Central memory CD8-positive, alpha-beta T cell (primary cell): Measurements from ENCODE around the gene TDRD15.
"Not testable (repeated sequence)": the region's sequence is repeated elsewhere in the genome, so short reads cannot be mapped to it uniquely, and the experiment has no call there.

Experiments used
- ATAC-seq: fragments of 150-1000 bp; cut with Tn5 transposase; replicated peaks from 2 replicates; pipeline ENCODE4 v1.10.0; 2022; ENCODE audit warnings: mild to moderate bottlenecking, moderate FRiP score, moderate number of reproducible peaks; ENCODE audit not compliant: poor library complexity, severe bottlenecking; ENCODE audit errors: extremely low read depth
- DNase-seq, 2 donors: peaks; one replicate each; pipeline ENCODE4 v3.0.0; 2021; ENCODE audit warnings: low spot score in 2 of 2
- H3K27ac Mint-ChIP-seq: one replicate; pipeline ENCODE4 v1.8.0; 2022; ENCODE audit warnings: low read depth, mild to moderate bottlenecking, moderate library complexity, mixed read lengths
- H3K27me3 Mint-ChIP-seq: one replicate; pipeline ENCODE4 v1.8.0; 2022; ENCODE audit warnings: mixed read lengths
- H3K36me3 Mint-ChIP-seq: one replicate; pipeline ENCODE4 v1.8.0; 2022; ENCODE audit warnings: mild to moderate bottlenecking, moderate library complexity, mixed read lengths; ENCODE audit not compliant: insufficient read depth
- H3K4me1 Mint-ChIP-seq: one replicate; pipeline ENCODE4 v1.8.0; 2022; ENCODE audit warnings: mixed read lengths
- H3K4me3 Mint-ChIP-seq: one replicate; pipeline ENCODE4 v1.8.0; 2022; ENCODE audit warnings: mild to moderate bottlenecking, moderate library complexity, mixed read lengths
- H3K9me3 Mint-ChIP-seq: one replicate; pipeline ENCODE4 v1.8.0; 2022; ENCODE audit warnings: mixed read lengths

Gene TDRD15

DNA sequence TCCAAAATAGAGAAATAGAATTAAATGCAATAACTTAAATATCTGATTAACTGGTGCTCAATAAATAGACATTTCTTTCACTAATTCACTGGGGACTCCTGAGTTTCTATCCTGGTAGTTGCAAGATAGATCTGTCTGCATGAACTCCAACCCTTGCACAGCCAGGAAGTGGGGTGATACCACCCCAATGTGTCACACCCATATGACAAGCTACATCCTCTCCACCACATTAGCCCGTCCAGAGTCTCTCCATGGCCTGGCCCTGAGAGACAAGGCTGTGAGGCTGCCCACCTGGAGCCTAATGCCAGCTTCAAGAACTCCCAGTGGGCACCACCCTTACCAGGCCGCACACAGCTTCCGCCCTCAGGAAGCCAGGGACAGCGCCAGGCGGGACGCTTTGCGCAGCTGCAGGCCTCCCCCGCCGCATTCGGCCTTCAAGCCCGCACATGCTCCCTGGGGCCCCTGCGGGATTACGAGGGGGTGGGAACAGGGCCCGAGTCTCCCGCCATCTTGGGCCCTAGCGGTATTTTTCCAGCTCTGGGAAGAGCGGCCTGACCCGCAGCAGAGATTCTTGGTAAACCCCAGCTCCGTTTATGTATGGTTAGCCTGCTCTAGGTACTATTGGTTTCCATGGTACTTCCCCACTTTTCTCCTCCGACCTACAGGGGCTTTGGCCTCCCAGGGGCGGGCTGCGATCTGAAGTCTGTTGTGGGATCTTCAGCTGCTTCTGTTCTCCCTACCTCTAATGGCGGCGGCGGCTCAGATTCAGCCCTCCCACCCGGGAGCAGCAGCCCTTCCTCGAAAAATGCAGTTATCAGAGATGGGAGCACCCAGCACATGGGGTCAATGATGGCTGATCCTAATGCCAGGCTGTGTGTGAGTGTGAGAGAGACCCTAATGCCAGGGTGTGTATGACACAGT, at the start of gene TDRD15:
TDRD15 (plus strand) TSS at position 496 of the 921 bp plus-strand sequence. CDS start 13,500 bp downstream, outside the sequence.
- H3K27me3 Mint-ChIP-seq = no peaks in the 10 kb centered on the region
- no peaks in the 10 kb centered on the region for H3K4me1 Mint-ChIP-seq
- H3K9me3 Mint-ChIP-seq = no peaks in the 10 kb centered on the region
- no peak within 1 kb of the TSS for H3K4me3 Mint-ChIP-seq
- no peaks in the 10 kb centered on the region for H3K36me3 Mint-ChIP-seq
- H3K27ac Mint-ChIP-seq = no peak within 1 kb of the TSS
- ATAC-seq (no peak), DNase-seq (no peak)

GRCh38 chr2:21078296-21078695, 45.5 kb upstream of the TDRD15 start:
- no peak for ATAC-seq
- peaks cover 5% of the 10 kb centered on the region for H3K9me3 Mint-ChIP-seq
- DNase-seq = no peak
- H3K27ac Mint-ChIP-seq = no peak overlapping the region
- H3K36me3 Mint-ChIP-seq = no peaks in the 10 kb centered on the region
- no peaks in the 10 kb centered on the region for H3K4me1 Mint-ChIP-seq
- no peaks in the 10 kb centered on the region for H3K27me3 Mint-ChIP-seq
- H3K4me3 Mint-ChIP-seq = no peak overlapping the region

GRCh38 chr2:21083482-21083881, 40.3 kb upstream of the TDRD15 start:
- H3K27ac Mint-ChIP-seq = no peak overlapping the region
- DNase-seq = no peak
- no peak overlapping the region for H3K4me3 Mint-ChIP-seq
- no peaks in the 10 kb centered on the region for H3K36me3 Mint-ChIP-seq
- H3K4me1 Mint-ChIP-seq = no peaks in the 10 kb centered on the region
- H3K27me3 Mint-ChIP-seq = no peaks in the 10 kb centered on the region
- H3K9me3 Mint-ChIP-seq = peaks cover under 1% of the 10 kb centered on the region
- ATAC-seq = no peak

- Mint-ChIP-seq H3K4me3 (no peak overlapping the region), H3K27me3 (no peaks in the 10 kb centered on the region), H3K36me3 (no peaks in the 10 kb centered on the region), H3K4me1 (no peaks in the 10 kb centered on the region), H3K27ac (no peak overlapping the region), H3K9me3 (no peaks in the 10 kb centered on the region)
- DNase-seq = no peak
- ATAC-seq = no peak
Observed at GRCh38 chr2:21084401-21084800, 39.4 kb upstream of the TDRD15 start.

- Mint-ChIP-seq H3K27ac (no peak overlapping the region), H3K27me3 (peaks cover 3% of the 10 kb centered on the region), H3K4me1 (no peaks in the 10 kb centered on the region), H3K9me3 (peaks cover 5% of the 10 kb centered on the region), H3K4me3 (no peak overlapping the region), H3K36me3 (no peaks in the 10 kb centered on the region)
- no peak for DNase-seq
- no peak for ATAC-seq
Observed at GRCh38 chr2:21092308-21092869, 31.4 kb upstream of the TDRD15 start.

GRCh38 chr2:21095178-21095577, 28.6 kb upstream of the TDRD15 start:
- no peak for ATAC-seq
- Mint-ChIP-seq H3K36me3 (no peaks in the 10 kb centered on the region), H3K4me3 (no peak overlapping the region)

GRCh38 chr2:21095714-21096113, 28.1 kb upstream of the TDRD15 start:
- peaks cover 10% of the 10 kb centered on the region for H3K27me3 Mint-ChIP-seq
- H3K27ac Mint-ChIP-seq = no peak overlapping the region
- H3K36me3 Mint-ChIP-seq = no peaks in the 10 kb centered on the region

More at GRCh38 chr2:21095178-21095577, 28.6 kb upstream of the TDRD15 start:
- H3K27ac Mint-ChIP-seq = no peak overlapping the region
- no peaks in the 10 kb centered on the region for H3K4me1 Mint-ChIP-seq
- peaks cover 10% of the 10 kb centered on the region for H3K27me3 Mint-ChIP-seq
- no peak for DNase-seq
- peaks cover 5% of the 10 kb centered on the region for H3K9me3 Mint-ChIP-seq

GRCh38 chr2:21096458-21096857, 27.3 kb upstream of the TDRD15 start:
- Mint-ChIP-seq H3K9me3 (peaks cover 5% of the 10 kb centered on the region), H3K27me3 (peaks cover 10% of the 10 kb centered on the region), H3K27ac (no peak overlapping the region), H3K4me3 (no peak overlapping the region), H3K36me3 (no peaks in the 10 kb centered on the region), H3K4me1 (no peaks in the 10 kb centered on the region)
- DNase-seq (no peak), ATAC-seq (no peak)

More at GRCh38 chr2:21095714-21096113, 28.1 kb upstream of the TDRD15 start:
- no peak for ATAC-seq
- Mint-ChIP-seq H3K9me3 (peaks cover 5% of the 10 kb centered on the region), H3K4me1 (no peaks in the 10 kb centered on the region), H3K4me3 (no peak overlapping the region)
- DNase-seq = no peak

GRCh38 chr2:21097331-21097730, 26.4 kb upstream of the TDRD15 start:
- Mint-ChIP-seq H3K27ac (no peak overlapping the region), H3K9me3 (peaks cover 5% of the 10 kb centered on the region), H3K4me1 (no peaks in the 10 kb centered on the region), H3K4me3 (no peak overlapping the region), H3K27me3 (peaks cover 10% of the 10 kb centered on the region), H3K36me3 (no peaks in the 10 kb centered on the region)
- DNase-seq (no peak), ATAC-seq (no peak)

DNA sequence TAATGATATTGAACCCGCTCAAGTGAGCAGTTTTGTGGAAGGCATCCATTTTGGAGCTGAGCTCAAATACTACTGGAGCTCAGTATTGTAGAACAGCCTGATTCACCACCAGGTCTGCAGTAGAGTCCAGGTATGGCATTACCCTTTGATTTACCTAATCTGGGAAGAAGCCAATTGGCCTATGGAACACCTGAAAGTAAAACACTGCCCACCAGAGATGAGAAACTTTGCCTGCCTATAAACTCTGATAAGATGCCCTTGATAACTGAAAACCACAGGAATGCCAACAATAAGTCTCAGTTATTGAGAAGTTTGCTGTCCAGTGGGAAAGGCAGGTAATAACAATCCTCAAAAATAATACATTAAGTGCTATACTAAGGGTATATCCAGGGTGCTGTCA, 25.5 kb upstream of the TDRD15 start:
- no peak for ATAC-seq
- DNase-seq = no peak
- Mint-ChIP-seq H3K4me1 (no peaks in the 10 kb centered on the region), H3K9me3 (peaks cover 2% of the 10 kb centered on the region), H3K4me3 (no peak overlapping the region), H3K36me3 (no peaks in the 10 kb centered on the region), H3K27ac (no peak overlapping the region), H3K27me3 (peaks cover 10% of the 10 kb centered on the region)

- H3K9me3 Mint-ChIP-seq = no peaks in the 10 kb centered on the region
- no peak for DNase-seq
- peaks cover 10% of the 10 kb centered on the region for H3K27me3 Mint-ChIP-seq
- no peak overlapping the region for H3K27ac Mint-ChIP-seq
- H3K4me1 Mint-ChIP-seq = no peaks in the 10 kb centered on the region
- H3K4me3 Mint-ChIP-seq = no peak overlapping the region
- no peaks in the 10 kb centered on the region for H3K36me3 Mint-ChIP-seq
- ATAC-seq = no peak
Observed at GRCh38 chr2:21099281-21099907, 24.4 kb upstream of the TDRD15 start.

GRCh38 chr2:21101514-21102155, 22.1 kb upstream of the TDRD15 start:
- not testable (repeated sequence) for H3K27ac Mint-ChIP-seq, H3K27me3 Mint-ChIP-seq, H3K36me3 Mint-ChIP-seq, H3K9me3 Mint-ChIP-seq, DNase-seq, ATAC-seq, H3K4me1 Mint-ChIP-seq, H3K4me3 Mint-ChIP-seq
